ENCODE measurements around the gene SUMF2. TPM values are rescaled to one million over a fixed set of nuclear protein-coding genes. Genes with fewer than 3 reads are reported as not detected.

The SUMF2 gene
- total and polyA plus RNA-seq, 2 experiments from 2014 or later, result 32.9 to 45.7 TPM

- no peak for TF ChIP-seq REST (IDR thresholded peaks at IDR 0.05; ENCODE audit: unreplicated experiment)
- no peak for TF ChIP-seq POLR2AphosphoS5 (IDR thresholded peaks at IDR 0.05; ENCODE audit: low read depth)
These were observed 13.1 kb upstream of the SUMF2 start (continued) for GRCh38 chr7:56051053-56051338.

- H3K79me2 ChIP-seq (replicated peaks; ENCODE audit: insufficient read depth), result peaks cover 63% of the 10 kb centered on the region
- H3K4me1 Mint-ChIP-seq, result peaks cover 10% of the 10 kb centered on the region; the same call in 2 of the 3 replicates
- peaks cover 17% of the 10 kb centered on the region; the same call in 1 of the 2 replicates for H3F3A ChIP-seq (replicated peaks; ENCODE audit: low read depth)
- H2AFZ ChIP-seq, result peak within 1 kb of the TSS; percentile 64; the same call in 1 of the 2 replicates
- H3K4me3 Mint-ChIP-seq, result peak within 1 kb of the TSS; percentile 96
- H3K4me3 ChIP-seq, result peak within 1 kb of the TSS; percentile 100
- H3K27me3 ChIP-seq (ENCODE audit: insufficient read depth), result no peaks in the 10 kb centered on the region
- H3K36me3 Mint-ChIP-seq (ENCODE audit: low read depth), result peaks cover 48% of the 10 kb centered on the region
- H4K20me1 ChIP-seq (replicated peaks; ENCODE audit: insufficient read depth), result peaks cover 3% of the 10 kb centered on the region; the same call in 1 of the 2 replicates
- DNase-seq (ENCODE audit: low spot score) (peak; percentile 99), ATAC-seq (peak; percentile 93)
- H3K9me3 Mint-ChIP-seq, result peaks cover 2% of the 10 kb centered on the region; the same call in 1 of the 3 replicates
- H3K27ac ChIP-seq (ENCODE audit: low read depth), result peak within 1 kb of the TSS; percentile 97
- peak within 1 kb of the TSS; percentile 99 for H3K27ac Mint-ChIP-seq
- no peaks in the 10 kb centered on the region for H3K27me3 Mint-ChIP-seq (ENCODE audit: insufficient read depth, low read depth, poor library complexity)
- peaks cover 38% of the 10 kb centered on the region for H3K36me3 ChIP-seq (ENCODE audit: insufficient read depth)
- H3K9me2 ChIP-seq (ENCODE audit: insufficient read depth), result no peaks in the 10 kb centered on the region
- peaks cover 17% of the 10 kb centered on the region for H3K4me1 ChIP-seq (ENCODE audit: insufficient read depth)
- H3K4me2 ChIP-seq, result peak within 1 kb of the TSS; percentile 100
- TF ChIP-seq EZH2 (IDR thresholded peaks at IDR 0.05; ENCODE audit: low read depth, unreplicated experiment) (no peak), POLR2AphosphoS5 (IDR thresholded peaks at IDR 0.05; ENCODE audit: low read depth) (peak; percentile 84), STAT1 (IDR thresholded peaks at IDR 0.05; ENCODE audit: unreplicated experiment) (no peak), ZNF331 (CRISPR knock-in tag; IDR thresholded peaks at IDR 0.05; ENCODE audit: low read depth) (no peak), EZH2phosphoT487 (IDR thresholded peaks at IDR 0.05; ENCODE audit: unreplicated experiment) (no peak), JUNB (IDR thresholded peaks at IDR 0.05; ENCODE audit: unreplicated experiment) (no peak), NANOG (IDR thresholded peaks at IDR 0.05; ENCODE audit: borderline replicate concordance) (no peak)
- TF ChIP-seq, protein P1, sequence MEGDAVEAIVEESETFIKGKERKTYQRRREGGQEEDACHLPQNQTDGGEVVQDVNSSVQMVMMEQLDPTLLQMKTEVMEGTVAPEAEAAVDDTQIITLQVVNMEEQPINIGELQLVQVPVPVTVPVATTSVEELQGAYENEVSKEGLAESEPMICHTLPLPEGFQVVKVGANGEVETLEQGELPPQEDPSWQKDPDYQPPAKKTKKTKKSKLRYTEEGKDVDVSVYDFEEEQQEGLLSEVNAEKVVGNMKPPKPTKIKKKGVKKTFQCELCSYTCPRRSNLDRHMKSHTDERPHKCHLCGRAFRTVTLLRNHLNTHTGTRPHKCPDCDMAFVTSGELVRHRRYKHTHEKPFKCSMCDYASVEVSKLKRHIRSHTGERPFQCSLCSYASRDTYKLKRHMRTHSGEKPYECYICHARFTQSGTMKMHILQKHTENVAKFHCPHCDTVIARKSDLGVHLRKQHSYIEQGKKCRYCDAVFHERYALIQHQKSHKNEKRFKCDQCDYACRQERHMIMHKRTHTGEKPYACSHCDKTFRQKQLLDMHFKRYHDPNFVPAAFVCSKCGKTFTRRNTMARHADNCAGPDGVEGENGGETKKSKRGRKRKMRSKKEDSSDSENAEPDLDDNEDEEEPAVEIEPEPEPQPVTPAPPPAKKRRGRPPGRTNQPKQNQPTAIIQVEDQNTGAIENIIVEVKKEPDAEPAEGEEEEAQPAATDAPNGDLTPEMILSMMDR (conservative IDR thresholded peaks at IDR 0.05; ENCODE audit: low read depth in 2 of 2), result no peak
- TF ChIP-seq, protein P2, sequence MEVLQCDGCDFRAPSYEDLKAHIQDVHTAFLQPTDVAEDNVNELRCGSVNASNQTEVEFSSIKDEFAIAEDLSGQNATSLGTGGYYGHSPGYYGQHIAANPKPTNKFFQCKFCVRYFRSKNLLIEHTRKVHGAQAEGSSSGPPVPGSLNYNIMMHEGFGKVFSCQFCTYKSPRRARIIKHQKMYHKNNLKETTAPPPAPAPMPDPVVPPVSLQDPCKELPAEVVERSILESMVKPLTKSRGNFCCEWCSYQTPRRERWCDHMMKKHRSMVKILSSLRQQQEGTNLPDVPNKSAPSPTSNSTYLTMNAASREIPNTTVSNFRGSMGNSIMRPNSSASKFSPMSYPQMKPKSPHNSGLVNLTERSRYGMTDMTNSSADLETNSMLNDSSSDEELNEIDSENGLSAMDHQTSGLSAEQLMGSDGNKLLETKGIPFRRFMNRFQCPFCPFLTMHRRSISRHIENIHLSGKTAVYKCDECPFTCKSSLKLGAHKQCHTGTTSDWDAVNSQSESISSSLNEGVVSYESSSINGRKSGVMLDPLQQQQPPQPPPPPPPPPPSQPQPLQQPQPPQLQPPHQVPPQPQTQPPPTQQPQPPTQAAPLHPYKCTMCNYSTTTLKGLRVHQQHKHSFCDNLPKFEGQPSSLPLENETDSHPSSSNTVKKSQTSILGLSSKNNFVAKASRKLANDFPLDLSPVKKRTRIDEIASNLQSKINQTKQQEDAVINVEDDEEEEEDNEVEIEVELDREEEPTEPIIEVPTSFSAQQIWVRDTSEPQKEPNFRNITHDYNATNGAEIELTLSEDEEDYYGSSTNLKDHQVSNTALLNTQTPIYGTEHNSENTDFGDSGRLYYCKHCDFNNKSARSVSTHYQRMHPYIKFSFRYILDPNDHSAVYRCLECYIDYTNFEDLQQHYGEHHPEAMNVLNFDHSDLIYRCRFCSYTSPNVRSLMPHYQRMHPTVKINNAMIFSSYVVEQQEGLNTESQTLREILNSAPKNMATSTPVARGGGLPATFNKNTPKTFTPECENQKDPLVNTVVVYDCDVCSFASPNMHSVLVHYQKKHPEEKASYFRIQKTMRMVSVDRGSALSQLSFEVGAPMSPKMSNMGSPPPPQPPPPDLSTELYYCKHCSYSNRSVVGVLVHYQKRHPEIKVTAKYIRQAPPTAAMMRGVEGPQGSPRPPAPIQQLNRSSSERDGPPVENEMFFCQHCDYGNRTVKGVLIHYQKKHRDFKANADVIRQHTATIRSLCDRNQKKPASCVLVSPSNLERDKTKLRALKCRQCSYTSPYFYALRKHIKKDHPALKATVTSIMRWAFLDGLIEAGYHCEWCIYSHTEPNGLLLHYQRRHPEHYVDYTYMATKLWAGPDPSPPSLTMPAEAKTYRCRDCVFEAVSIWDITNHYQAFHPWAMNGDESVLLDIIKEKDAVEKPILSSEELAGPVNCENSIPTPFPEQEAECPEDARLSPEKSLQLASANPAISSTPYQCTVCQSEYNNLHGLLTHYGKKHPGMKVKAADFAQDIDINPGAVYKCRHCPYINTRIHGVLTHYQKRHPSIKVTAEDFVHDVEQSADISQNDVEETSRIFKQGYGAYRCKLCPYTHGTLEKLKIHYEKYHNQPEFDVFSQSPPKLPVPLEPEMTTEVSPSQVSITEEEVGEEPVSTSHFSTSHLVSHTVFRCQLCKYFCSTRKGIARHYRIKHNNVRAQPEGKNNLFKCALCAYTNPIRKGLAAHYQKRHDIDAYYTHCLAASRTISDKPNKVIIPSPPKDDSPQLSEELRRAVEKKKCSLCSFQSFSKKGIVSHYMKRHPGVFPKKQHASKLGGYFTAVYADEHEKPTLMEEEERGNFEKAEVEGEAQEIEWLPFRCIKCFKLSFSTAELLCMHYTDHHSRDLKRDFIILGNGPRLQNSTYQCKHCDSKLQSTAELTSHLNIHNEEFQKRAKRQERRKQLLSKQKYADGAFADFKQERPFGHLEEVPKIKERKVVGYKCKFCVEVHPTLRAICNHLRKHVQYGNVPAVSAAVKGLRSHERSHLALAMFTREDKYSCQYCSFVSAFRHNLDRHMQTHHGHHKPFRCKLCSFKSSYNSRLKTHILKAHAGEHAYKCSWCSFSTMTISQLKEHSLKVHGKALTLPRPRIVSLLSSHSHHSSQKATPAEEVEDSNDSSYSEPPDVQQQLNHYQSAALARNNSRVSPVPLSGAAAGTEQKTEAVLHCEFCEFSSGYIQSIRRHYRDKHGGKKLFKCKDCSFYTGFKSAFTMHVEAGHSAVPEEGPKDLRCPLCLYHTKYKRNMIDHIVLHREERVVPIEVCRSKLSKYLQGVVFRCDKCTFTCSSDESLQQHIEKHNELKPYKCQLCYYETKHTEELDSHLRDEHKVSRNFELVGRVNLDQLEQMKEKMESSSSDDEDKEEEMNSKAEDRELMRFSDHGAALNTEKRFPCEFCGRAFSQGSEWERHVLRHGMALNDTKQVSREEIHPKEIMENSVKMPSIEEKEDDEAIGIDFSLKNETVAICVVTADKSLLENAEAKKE (CRISPR knock-in tag; IDR thresholded peaks at IDR 0.05), result no peak
- TF ChIP-seq, protein P3, sequence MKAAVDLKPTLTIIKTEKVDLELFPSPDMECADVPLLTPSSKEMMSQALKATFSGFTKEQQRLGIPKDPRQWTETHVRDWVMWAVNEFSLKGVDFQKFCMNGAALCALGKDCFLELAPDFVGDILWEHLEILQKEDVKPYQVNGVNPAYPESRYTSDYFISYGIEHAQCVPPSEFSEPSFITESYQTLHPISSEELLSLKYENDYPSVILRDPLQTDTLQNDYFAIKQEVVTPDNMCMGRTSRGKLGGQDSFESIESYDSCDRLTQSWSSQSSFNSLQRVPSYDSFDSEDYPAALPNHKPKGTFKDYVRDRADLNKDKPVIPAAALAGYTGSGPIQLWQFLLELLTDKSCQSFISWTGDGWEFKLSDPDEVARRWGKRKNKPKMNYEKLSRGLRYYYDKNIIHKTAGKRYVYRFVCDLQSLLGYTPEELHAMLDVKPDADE (IDR thresholded peaks at IDR 0.05), result no peak
These were observed 12.5 kb upstream of the SUMF2 start, which contains the start of the genes CCT6A and PSPH for GRCh38 chr7:56051339-56052191. Gene CCT6A, plus strand, starts transcription at chr7:56051765. Its CDS starts 84 bp downstream, at chr7:56051849. Gene PSPH, minus strand, starts transcription at chr7:56051444. Its CDS starts 30,232 bp downstream, at chr7:56021212.

All from GM23338 (cell line).